Nephron (organoid): ENCODE data around the gene CREB3L2.

ENCODE experiments used
- H3K27ac Mint-ChIP-seq, 3 experiments: 2 replicates each; pipeline ENCODE4 v1.8.0; 2020; ENCODE audit warnings: mixed read lengths in 3 of 3, mild to moderate bottlenecking in 2 of 3, moderate library complexity in 1 of 3
- H3K27me3 Mint-ChIP-seq: 2 replicates; pipeline ENCODE4 v1.8.0; 2021; ENCODE audit warnings: low read depth, mild to moderate bottlenecking, moderate library complexity, mixed read lengths
- H3K36me3 Mint-ChIP-seq: 2 replicates; pipeline ENCODE4 v1.8.0; 2020; ENCODE audit warnings: low read depth, mixed read lengths
- H3K4me1 Mint-ChIP-seq: 2 replicates; pipeline ENCODE4 v1.8.0; 2020; ENCODE audit warnings: mixed read lengths
- H3K4me3 Mint-ChIP-seq, 3 experiments: 2 replicates each; pipeline ENCODE4 v1.8.0; 2020; ENCODE audit warnings: mild to moderate bottlenecking in 3 of 3, mixed read lengths in 3 of 3, moderate library complexity in 2 of 3
- H3K9me3 Mint-ChIP-seq: 2 replicates; pipeline ENCODE4 v1.8.0; 2020; ENCODE audit warnings: mixed read lengths
- TF ChIP-seq, protein P1 (sequence below), 3 experiments: fragments of 200-600 bp; sonication (generic); IDR thresholded peaks; one replicate each; pipeline ENCODE4 v1.5.0; 2021; ENCODE audit warnings: antibody characterized with exemption in 3 of 3; ENCODE audit not compliant: unreplicated experiment in 3 of 3

Gene CREB3L2

DNA sequence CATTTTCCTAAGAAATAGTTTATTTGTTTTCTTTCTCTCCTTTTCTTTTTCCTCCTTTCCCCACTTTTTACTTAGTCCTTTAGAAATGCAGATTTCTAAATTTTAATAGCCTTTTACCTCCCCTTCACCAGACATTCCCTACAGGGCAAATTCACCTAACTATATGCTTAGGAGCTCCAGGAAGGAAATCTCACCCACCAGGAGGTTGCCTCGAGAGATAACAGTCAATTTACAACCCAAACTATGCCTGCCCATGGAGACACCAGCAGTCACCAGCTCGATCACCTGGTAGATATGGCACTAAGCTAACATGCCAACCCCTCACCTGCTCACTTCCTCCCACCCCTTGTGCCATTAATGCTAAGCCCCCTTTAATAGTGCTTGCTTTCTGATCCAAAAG lies 25.2 kb upstream of the CREB3L2 start:
- H3K4me3 Mint-ChIP-seq: no peak overlapping the region
- H3K27ac Mint-ChIP-seq: no peak overlapping the region
- TF ChIP-seq, protein P1, sequence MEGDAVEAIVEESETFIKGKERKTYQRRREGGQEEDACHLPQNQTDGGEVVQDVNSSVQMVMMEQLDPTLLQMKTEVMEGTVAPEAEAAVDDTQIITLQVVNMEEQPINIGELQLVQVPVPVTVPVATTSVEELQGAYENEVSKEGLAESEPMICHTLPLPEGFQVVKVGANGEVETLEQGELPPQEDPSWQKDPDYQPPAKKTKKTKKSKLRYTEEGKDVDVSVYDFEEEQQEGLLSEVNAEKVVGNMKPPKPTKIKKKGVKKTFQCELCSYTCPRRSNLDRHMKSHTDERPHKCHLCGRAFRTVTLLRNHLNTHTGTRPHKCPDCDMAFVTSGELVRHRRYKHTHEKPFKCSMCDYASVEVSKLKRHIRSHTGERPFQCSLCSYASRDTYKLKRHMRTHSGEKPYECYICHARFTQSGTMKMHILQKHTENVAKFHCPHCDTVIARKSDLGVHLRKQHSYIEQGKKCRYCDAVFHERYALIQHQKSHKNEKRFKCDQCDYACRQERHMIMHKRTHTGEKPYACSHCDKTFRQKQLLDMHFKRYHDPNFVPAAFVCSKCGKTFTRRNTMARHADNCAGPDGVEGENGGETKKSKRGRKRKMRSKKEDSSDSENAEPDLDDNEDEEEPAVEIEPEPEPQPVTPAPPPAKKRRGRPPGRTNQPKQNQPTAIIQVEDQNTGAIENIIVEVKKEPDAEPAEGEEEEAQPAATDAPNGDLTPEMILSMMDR (IDR thresholded peaks at IDR 0.05; ENCODE audit: unreplicated experiment in 3 of 3): no peak
- H3K36me3 Mint-ChIP-seq: no peaks in the 10 kb centered on the region
- H3K9me3 Mint-ChIP-seq: peaks cover 15% of the 10 kb centered on the region
- no peaks in the 10 kb centered on the region for H3K4me1 Mint-ChIP-seq
- peaks cover 3% of the 10 kb centered on the region for H3K27me3 Mint-ChIP-seq

DNA sequence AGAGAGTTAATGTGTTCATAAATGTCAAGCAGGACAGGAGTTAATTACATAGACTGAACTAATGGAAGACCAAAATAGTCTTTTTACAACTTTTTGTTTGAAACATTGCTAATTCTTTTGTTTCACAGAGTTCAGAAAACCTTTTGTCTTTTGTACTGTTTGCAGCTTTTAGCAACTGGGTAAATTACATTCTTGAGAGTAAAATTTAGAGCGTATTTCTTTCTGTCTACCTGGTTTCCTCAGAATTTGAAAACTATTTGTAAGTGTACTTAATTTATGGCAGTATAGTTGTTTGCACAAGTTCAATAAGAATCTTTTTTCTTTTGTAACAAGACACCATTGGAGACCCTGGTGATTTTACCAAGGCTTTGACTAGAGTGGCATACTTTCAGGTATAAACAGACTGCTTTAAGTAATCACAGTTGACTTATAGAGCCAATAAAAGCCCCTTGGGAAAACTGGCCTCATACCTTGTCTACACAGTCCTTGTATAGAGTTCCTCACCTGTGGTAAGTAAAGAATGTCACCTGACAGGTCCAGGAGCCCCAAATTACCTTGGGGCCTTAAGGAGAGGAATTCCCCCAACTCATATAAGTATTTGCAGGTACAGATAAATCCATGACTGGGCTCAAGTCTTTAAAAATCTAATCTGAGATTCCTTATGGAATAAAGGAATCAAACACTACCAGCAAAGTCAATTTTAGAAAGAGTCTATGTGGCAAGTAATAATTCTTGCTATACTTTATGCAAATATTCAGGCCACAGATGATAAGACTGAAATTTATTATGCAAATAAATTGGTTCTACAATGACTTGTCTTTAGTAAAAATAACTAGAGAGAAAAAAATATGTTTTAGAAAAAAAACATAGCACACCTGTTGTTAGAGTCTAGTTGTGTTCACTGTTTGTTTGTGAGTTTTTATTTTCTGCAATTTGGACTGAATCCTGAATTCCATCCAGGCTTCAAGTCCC lies 23.6 kb upstream of the CREB3L2 start:
- no peaks in the 10 kb centered on the region for H3K36me3 Mint-ChIP-seq
- H3K4me3 Mint-ChIP-seq: no peak overlapping the region

DNA sequence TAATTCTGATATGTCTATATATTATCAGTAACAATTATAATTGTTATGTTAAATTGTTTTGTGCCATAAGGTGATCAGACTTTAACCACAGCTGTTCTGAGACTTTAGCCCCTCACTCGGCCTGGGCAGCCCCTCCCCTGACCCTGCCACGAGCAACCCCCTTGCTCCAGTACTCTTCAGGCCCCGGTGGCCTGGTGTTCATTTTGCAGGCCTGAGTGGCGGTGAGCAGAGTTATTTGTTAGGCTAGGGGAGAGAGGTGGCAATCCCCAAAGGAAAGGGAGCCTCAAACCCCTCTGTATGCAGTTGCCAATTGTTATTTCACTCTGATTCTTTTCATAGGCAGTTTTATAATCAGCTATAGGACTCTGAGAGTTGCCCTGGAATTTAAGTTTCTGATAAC lies 22.9 kb upstream of the CREB3L2 start:
- no peak overlapping the region for H3K27ac Mint-ChIP-seq
- peaks cover 15% of the 10 kb centered on the region for H3K9me3 Mint-ChIP-seq
- TF ChIP-seq, protein P1 (IDR thresholded peaks at IDR 0.05; ENCODE audit: unreplicated experiment in 3 of 3): no peak
- peaks cover 3% of the 10 kb centered on the region for H3K27me3 Mint-ChIP-seq
- H3K4me1 Mint-ChIP-seq: no peaks in the 10 kb centered on the region
- no peak overlapping the region for H3K4me3 Mint-ChIP-seq
- no peaks in the 10 kb centered on the region for H3K36me3 Mint-ChIP-seq

More for the DNA sequence above, 23.6 kb upstream of the CREB3L2 start:
- TF ChIP-seq, protein P1 (IDR thresholded peaks at IDR 0.05; ENCODE audit: unreplicated experiment in 3 of 3): no peak
- Mint-ChIP-seq H3K4me1 (no peaks in the 10 kb centered on the region), H3K27me3 (peaks cover 3% of the 10 kb centered on the region), H3K9me3 (peaks cover 15% of the 10 kb centered on the region), H3K27ac (no peak overlapping the region)

DNA sequence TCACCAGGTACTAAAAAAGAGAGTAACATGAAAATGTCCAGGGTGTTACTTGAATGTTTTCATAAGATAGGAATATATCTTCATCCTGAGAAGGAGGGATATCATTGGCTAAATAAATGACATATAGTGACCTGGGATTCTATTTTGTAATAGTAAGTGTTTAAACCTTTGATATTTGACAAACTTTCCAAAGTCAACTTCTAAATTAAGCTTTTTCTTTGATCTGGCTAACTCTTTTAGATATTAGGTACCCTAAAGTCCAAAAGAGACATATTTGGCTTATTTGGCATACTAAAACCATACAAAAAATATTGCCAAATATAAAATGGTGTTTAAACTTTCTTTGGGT lies 22.4 kb upstream of the CREB3L2 start:
- Mint-ChIP-seq H3K36me3 (no peaks in the 10 kb centered on the region), H3K4me1 (no peaks in the 10 kb centered on the region), H3K4me3 (no peak overlapping the region), H3K9me3 (peaks cover 15% of the 10 kb centered on the region), H3K27ac (no peak overlapping the region), H3K27me3 (peaks cover 3% of the 10 kb centered on the region)
- TF ChIP-seq, protein P1 (IDR thresholded peaks at IDR 0.05; ENCODE audit: unreplicated experiment in 3 of 3): no peak

DNA sequence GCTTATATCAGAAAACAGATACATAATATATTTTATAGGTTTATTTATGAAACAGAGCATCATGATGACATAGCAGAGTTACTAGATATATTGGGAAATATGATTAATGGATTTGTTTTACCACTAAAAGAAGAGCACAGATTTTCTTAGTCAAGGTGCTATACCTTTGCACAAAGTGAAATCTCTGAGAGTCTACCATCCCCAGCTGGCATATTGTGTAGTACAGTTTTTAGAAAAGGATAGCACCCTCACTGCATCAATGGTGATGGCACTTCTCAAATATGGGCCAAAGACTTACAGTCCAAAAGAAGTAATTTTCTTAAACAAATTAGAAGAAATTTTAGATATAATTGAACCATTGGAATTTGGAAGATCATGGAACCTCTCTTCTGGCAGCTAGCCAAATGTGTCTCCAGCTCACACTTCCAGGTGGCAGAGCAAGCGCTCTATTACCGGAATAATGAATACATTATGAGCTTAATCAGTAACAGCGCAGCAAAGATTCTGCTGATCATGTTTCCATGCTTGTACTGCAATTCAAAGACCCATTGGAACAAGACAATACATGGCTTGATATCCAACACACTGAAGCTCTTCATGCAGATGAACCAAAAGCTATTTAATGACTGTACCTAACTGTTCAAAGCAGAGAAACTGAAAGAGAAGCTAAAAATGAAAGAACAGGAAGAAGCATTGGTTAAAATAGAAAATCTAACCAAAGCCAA lies 21.9 kb upstream of the CREB3L2 start:
- H3K36me3 Mint-ChIP-seq: no peaks in the 10 kb centered on the region
- TF ChIP-seq, protein P1 (IDR thresholded peaks at IDR 0.05; ENCODE audit: unreplicated experiment in 3 of 3): no peak
- H3K4me3 Mint-ChIP-seq: no peak overlapping the region
- peaks cover under 1% of the 10 kb centered on the region for H3K27me3 Mint-ChIP-seq
- H3K9me3 Mint-ChIP-seq: peaks cover 15% of the 10 kb centered on the region
- H3K27ac Mint-ChIP-seq: no peak overlapping the region
- no peaks in the 10 kb centered on the region for H3K4me1 Mint-ChIP-seq
